Body of pancreas (tissue), 4 donors: Measurements from ENCODE around the gene FOXO3.

Experiments used
- CTCF ChIP-seq, 7 experiments: fragments of 450-650 bp in 4 of 7; fragments of 200-600 bp in 3 of 7; sonication (generic) in 3 of 7; IDR thresholded peaks; one replicate each; pipeline ENCODE4 v1.5.1; 2016 to 2019; ENCODE audit warnings: antibody characterized with exemption in 7 of 7
- POLR2A ChIP-seq, 3 donors: fragments of 450-650 bp; IDR thresholded peaks; one replicate each; pipeline ENCODE4 v1.6.1; 2016; ENCODE audit warnings: antibody characterized with exemption in 3 of 3, mild to moderate bottlenecking in 2 of 3

- TF ChIP-seq CTCF (IDR thresholded peaks at IDR 0.05), result no peak
- no peak for TF ChIP-seq POLR2A (IDR thresholded peaks at IDR 0.05)
Measured at GRCh38 chr6:108672641-108673040, 111.9 kb downstream of the FOXO3 start.
